IMR-90 (cell line): ENCODE measurements around the gene CRYBB1. TPM values are rescaled to one million over a fixed set of nuclear protein-coding genes. Genes with fewer than 3 reads are reported as not detected.

Experiments used
- ATAC-seq: fragments of 200-7000 bp; cut with Tn5 transposase; 2 replicates; pipeline ENCODE4 v1.9.1; 2020; ENCODE audit warnings: low read depth, mild to moderate bottlenecking, moderate library complexity
- BruUV-seq: library from RNA; stranded (reverse); fragments of 400-500 nt; replicated peaks from 2 replicates; lab custom pipeline; 2021; lab: Mats Ljungman, UMichigan
- CTCF ChIA-PET: fragments of 300-600 bp; formaldehyde crosslinking; extraction: SDS; loops from one replicate; lab custom pipeline; 2021; ENCODE audit warnings: antibody characterized with exemption; lab: Yijun Ruan, JAX
- POLR2A ChIA-PET: fragments of 300-600 bp; sonication (Branson Sonifier 250); formaldehyde crosslinking; loops from one replicate; lab custom pipeline; 2022; ENCODE audit warnings: antibody characterized with exemption; ENCODE audit not compliant: unreplicated experiment; lab: Charles Lee
- DNase-seq: peaks from one replicate; pipeline ENCODE4 v3.0.0; 2013
- H2AFZ ChIP-seq: replicated peaks from 2 replicates; pipeline ENCODE3; 2013; ENCODE audit warnings: low read length, mild to moderate bottlenecking; ENCODE audit not compliant: poor library complexity
- H2AK5ac ChIP-seq: 2 replicates; pipeline ENCODE4 v1.6.1; 2013; ENCODE audit warnings: low read depth, low read length, inconsistent platforms
- H2AK9ac ChIP-seq: replicated peaks from 2 replicates; pipeline ENCODE3; 2013; ENCODE audit warnings: mild to moderate bottlenecking, low read depth, low read length, moderate library complexity; ENCODE audit not compliant: poor library complexity
- H2BK120ac ChIP-seq: 2 replicates; pipeline ENCODE4 v1.6.1; 2013; ENCODE audit warnings: low read depth, low read length, inconsistent platforms
- H2BK15ac ChIP-seq: 3 replicates; pipeline ENCODE4 v1.6.1; 2013; ENCODE audit warnings: low read depth, low read length, inconsistent platforms
- H2BK20ac ChIP-seq: 2 replicates; pipeline ENCODE4 v1.6.1; 2013; ENCODE audit warnings: low read depth, mild to moderate bottlenecking, inconsistent platforms, low read length, moderate library complexity
- H2BK5ac ChIP-seq: 2 replicates; pipeline ENCODE4 v1.6.1; 2013; ENCODE audit warnings: mild to moderate bottlenecking, low read depth, low read length, inconsistent platforms; ENCODE audit not compliant: poor library complexity, severe bottlenecking
- H3K14ac ChIP-seq: replicated peaks from 2 replicates; pipeline ENCODE4 v1.6.1; 2013; ENCODE audit warnings: low read depth, low read length, inconsistent platforms
- H3K18ac ChIP-seq: 2 replicates; pipeline ENCODE4 v1.6.1; 2013; ENCODE audit warnings: low read depth, low read length, control low read depth
- H3K23ac ChIP-seq: 2 replicates; pipeline ENCODE4 v1.6.1; 2013; ENCODE audit warnings: low read depth, low read length, inconsistent platforms
- H3K27ac ChIP-seq: 2 replicates; pipeline ENCODE4 v1.5.1; 2013; ENCODE audit warnings: mild to moderate bottlenecking, control low read depth, low read length; ENCODE audit not compliant: insufficient read depth
- H3K27me3 ChIP-seq: 2 replicates; pipeline ENCODE4 v1.6.1; 2013; ENCODE audit warnings: low read length; ENCODE audit not compliant: control insufficient read depth, insufficient read depth
- H3K36me3 ChIP-seq: 2 replicates; pipeline ENCODE4 v1.6.1; 2013; ENCODE audit warnings: low read length, mixed read lengths; ENCODE audit not compliant: control insufficient read depth, insufficient read depth
- H3K4ac ChIP-seq: 2 replicates; pipeline ENCODE4 v1.6.1; 2013; ENCODE audit warnings: low read depth, low read length, inconsistent platforms
- H3K4me1 ChIP-seq: 2 replicates; pipeline ENCODE4 v1.6.1; 2013; ENCODE audit warnings: low read length, mixed read lengths; ENCODE audit not compliant: control insufficient read depth, insufficient read depth
- H3K4me2 ChIP-seq: 2 replicates; pipeline ENCODE4 v1.6.1; 2013; ENCODE audit warnings: low read depth, mild to moderate bottlenecking, control low read depth, low read length, moderate library complexity
- H3K4me3 ChIP-seq: 2 replicates; pipeline ENCODE4 v1.5.1; 2013; ENCODE audit warnings: low read depth, mild to moderate bottlenecking, control low read depth, low read length, moderate library complexity; ENCODE audit not compliant: insufficient read depth
- H3K56ac ChIP-seq: 2 replicates; pipeline ENCODE4 v1.6.1; 2013; ENCODE audit warnings: low read length, inconsistent platforms; ENCODE audit not compliant: insufficient read depth; ENCODE audit errors: extremely low read depth
- H3K79me1 ChIP-seq, 2 experiments: 2 replicates each; pipeline ENCODE4 v1.6.1; 2013; ENCODE audit warnings: low read length in 2 of 2, inconsistent platforms in 1 of 2, low read depth in 1 of 2
- H3K9ac ChIP-seq: 2 replicates; pipeline ENCODE4 v1.6.1; 2013; ENCODE audit warnings: low read depth, low read length, control low read depth
- H3K9me1 ChIP-seq: 2 replicates; pipeline ENCODE4 v1.6.1; 2013; ENCODE audit warnings: low read length, inconsistent platforms; ENCODE audit not compliant: insufficient read depth
- H3K9me3 ChIP-seq: 2 replicates; pipeline ENCODE4 v1.6.1; 2013; ENCODE audit warnings: low read length; ENCODE audit not compliant: control insufficient read depth, insufficient read depth
- H4K20me1 ChIP-seq: 2 replicates; pipeline ENCODE4 v1.6.1; 2013; ENCODE audit warnings: low read length, inconsistent platforms; ENCODE audit not compliant: insufficient read depth
- H4K5ac ChIP-seq: 2 replicates; pipeline ENCODE4 v1.6.1; 2013; ENCODE audit warnings: mild to moderate bottlenecking, low read depth, low read length, control low read depth
- H4K8ac ChIP-seq, 2 experiments: 2 replicates each; pipeline ENCODE4 v1.6.1; 2013; ENCODE audit warnings: low read depth in 2 of 2, low read length in 2 of 2, control low read depth in 1 of 2, inconsistent platforms in 1 of 2
- H4K91ac ChIP-seq: 2 replicates; pipeline ENCODE4 v1.6.1; 2013; ENCODE audit warnings: low read depth, low read length, inconsistent platforms; ENCODE audit not compliant: insufficient read depth
- BHLHE40 ChIP-seq: fragments of 150-350 bp; IDR thresholded peaks from 2 replicates; pipeline ENCODE4 v1.6.1; 2016; ENCODE audit warnings: mild to moderate bottlenecking, low read depth, low read length
- CEBPB ChIP-seq: IDR thresholded peaks from 2 replicates; pipeline ENCODE4 v1.6.1; 2012; ENCODE audit warnings: low read depth, low read length, improper control_type of control experiment
- FOS ChIP-seq: fragments of 150-350 bp; IDR thresholded peaks from 2 replicates; pipeline ENCODE4 v1.6.1; 2016; ENCODE audit warnings: low read depth, low read length
- WGBS, 2 experiments: methylation state at CpG; one replicate each; pipeline versions ENCODE4 v1.1.5 to v1.1.7; 2013; ENCODE audit warnings: missing lambda C conversion rate in 2 of 2; ENCODE audit not compliant: insufficient read length in 1 of 2; ENCODE audit errors: extremely low coverage in 2 of 2; 5-methylcytosine and 5-hydroxymethylcytosine counted together
- dilution Hi-C: fragments of 300-500 bp; cut with HindIII; formaldehyde crosslinking; loops from one replicate; pipeline ENCODE4 v1.14.3; 2018; ENCODE audit warnings: low sequenced_read_pairs; ENCODE audit not compliant: unreplicated experiment
- in situ Hi-C: fragments of 300-500 bp; cut with MboI; formaldehyde crosslinking; loops from 3 replicates; pipeline ENCODE4 v1.14.3; 2019; ENCODE audit warnings: low sequenced_read_pairs, inconsistent platforms, mixed read lengths
- intact Hi-C: fragments of 100-400 bp; cut with micrococcal nuclease; formaldehyde crosslinking; loops from 2 replicates; pipeline ENCODE4 v1.10.0; 2022
- polyA plus RNA-seq, 3 experiments: library from polyadenylated mRNA; depleted of rRNA; stranded (reverse); fragments of >200 nt; gene quantifications; 2 replicates each; pipeline ENCODE4 v1.2.3, GENCODE V29; 2012; ENCODE audit warnings: low replicate concordance in 1 of 3
- total RNA-seq: library from RNA; depleted of rRNA; stranded (reverse); fragments of >200 nt; gene quantifications from 2 replicates; pipeline ENCODE4 v1.2.3, GENCODE V29; 2012
- TF ChIP-seq, protein P1 (sequence below): conservative IDR thresholded peaks from 2 replicates; pipeline ENCODE4 v1.5.1; 2012; ENCODE audit warnings: mild to moderate bottlenecking, low read depth, low read length, improper control_type of control experiment

CRYBB1 gene
- total and polyA plus RNA-seq, 2 of the 4 experiments (the other 2 are of a cell fraction) = not detected

DNA sequence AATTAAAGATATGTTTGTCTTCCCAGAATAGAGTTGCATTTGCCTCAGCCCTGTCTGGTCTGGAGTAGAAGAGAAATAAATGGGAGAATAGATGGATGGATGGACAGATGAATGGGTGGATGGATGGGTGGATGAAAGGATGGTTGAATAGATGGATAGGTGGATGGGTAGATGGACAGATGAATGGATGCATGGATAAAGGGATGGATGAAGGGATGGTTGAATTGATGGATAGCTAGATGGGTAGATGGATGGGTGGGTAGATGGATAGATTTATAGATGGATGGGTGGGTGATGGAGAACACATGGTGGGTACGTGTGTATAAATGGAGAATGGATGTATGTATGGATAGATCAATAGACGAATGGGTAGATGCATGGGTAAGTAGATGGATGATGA lies 8.5 kb downstream of the CRYBB1 start:
- intact Hi-C loops = no loop called here
- Histone ChIP-seq H3K9me1 (peaks cover 16% of the 10 kb centered on the region), H3K23ac (no peak overlapping the region), H3K27ac (no peak overlapping the region), H3K18ac (no peak overlapping the region; the same call in 1 of the 2 replicates), H4K91ac (no peak overlapping the region), H4K8ac (0 out of 4 replicates have a peak overlapping the region, but pooled peaks of 1 of the 2 experiments have one; percentile 77), H3K79me1 (peaks cover 0 to 5% of the 10 kb centered on the region in 2 experiments; a peak in 1 of 4 replicates), H3K56ac (no peak overlapping the region), H4K20me1 (no peaks in the 10 kb centered on the region), H3K14ac (peak overlapping the region; percentile 74), H3K4me3 (no peak overlapping the region), H3K9ac (no peak overlapping the region), H3K9me3 (no peaks in the 10 kb centered on the region), H3K4me1 (peaks cover 8% of the 10 kb centered on the region), H2AK9ac (no peak overlapping the region), H3K4ac (peak overlapping the region; percentile 90; the same call in 1 of the 2 replicates), H2BK15ac (peak overlapping the region; percentile 87; the same call in 2 of the 3 replicates), H2BK120ac (peak overlapping the region; percentile 98; the same call in 1 of the 2 replicates), H4K5ac (peak overlapping the region; percentile 23; the same call in 1 of the 2 replicates), H2BK20ac (peak overlapping the region; percentile 92), H2AFZ (no peak overlapping the region), H2BK5ac (peak overlapping the region; percentile 10), H3K4me2 (no peak overlapping the region), H3K36me3 (no peaks in the 10 kb centered on the region), H3K27me3 (peaks cover 8% of the 10 kb centered on the region), H2AK5ac (peak overlapping the region; percentile 36; the same call in 1 of the 2 replicates)
- POLR2A ChIA-PET = no interaction called here
- 88 to 100% methylated on average over 1 to 2 of the region's 2 CpGs for WGBS, 2 experiments
- DNase-seq = no peak
- dilution Hi-C loops = no loop called here
- in situ Hi-C loops = no loop called here
- CTCF ChIA-PET = no interaction called here
- TF ChIP-seq, protein P1, sequence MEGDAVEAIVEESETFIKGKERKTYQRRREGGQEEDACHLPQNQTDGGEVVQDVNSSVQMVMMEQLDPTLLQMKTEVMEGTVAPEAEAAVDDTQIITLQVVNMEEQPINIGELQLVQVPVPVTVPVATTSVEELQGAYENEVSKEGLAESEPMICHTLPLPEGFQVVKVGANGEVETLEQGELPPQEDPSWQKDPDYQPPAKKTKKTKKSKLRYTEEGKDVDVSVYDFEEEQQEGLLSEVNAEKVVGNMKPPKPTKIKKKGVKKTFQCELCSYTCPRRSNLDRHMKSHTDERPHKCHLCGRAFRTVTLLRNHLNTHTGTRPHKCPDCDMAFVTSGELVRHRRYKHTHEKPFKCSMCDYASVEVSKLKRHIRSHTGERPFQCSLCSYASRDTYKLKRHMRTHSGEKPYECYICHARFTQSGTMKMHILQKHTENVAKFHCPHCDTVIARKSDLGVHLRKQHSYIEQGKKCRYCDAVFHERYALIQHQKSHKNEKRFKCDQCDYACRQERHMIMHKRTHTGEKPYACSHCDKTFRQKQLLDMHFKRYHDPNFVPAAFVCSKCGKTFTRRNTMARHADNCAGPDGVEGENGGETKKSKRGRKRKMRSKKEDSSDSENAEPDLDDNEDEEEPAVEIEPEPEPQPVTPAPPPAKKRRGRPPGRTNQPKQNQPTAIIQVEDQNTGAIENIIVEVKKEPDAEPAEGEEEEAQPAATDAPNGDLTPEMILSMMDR = no peak
- TF ChIP-seq BHLHE40 (no peak), FOS (no peak), CEBPB (no peak)
- ATAC-seq = no peak
- no TSS peak for BruUV-seq
